ENCODE data around the gene PI4K2B.
"Not testable (repeated sequence)": the region's sequence is repeated elsewhere in the genome, so short reads cannot be mapped to it uniquely, and the experiment has no call there.

PI4K2B gene

DNA sequence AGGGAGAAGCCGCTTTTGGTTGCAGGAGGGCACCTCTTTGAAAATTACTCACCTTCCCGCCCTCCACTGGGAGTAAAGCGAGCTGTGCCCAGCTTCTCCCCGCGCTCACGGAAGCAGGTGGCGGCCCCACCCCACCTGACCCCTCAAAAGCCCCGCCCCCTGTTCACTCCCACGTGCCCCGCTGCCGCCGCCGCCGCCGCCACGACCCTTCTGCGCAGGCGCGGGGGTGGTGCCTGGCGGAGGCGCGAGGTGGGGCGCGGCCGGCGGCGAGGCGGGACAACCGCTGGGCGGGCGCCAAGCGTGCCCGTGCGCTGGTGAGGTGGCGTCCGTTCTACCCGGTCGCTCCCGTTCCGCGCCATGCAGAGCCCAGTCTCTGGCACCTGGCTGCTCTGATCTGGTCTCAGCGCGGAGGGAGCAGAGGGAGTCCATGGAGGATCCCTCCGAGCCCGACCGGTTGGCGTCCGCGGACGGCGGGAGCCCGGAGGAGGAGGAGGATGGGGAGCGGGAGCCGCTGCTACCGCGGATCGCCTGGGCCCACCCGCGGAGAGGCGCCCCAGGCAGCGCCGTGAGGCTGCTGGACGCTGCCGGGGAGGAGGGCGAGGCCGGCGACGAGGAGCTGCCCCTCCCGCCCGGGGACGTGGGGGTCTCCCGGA lies at the start of gene PI4K2B:
Gene PI4K2B, plus strand, starts transcription at position 297 of the 653 bp plus-strand sequence. Its CDS starts 131 bp downstream, at position 428.
- peak; percentile 55 for DNase-seq

DNA sequence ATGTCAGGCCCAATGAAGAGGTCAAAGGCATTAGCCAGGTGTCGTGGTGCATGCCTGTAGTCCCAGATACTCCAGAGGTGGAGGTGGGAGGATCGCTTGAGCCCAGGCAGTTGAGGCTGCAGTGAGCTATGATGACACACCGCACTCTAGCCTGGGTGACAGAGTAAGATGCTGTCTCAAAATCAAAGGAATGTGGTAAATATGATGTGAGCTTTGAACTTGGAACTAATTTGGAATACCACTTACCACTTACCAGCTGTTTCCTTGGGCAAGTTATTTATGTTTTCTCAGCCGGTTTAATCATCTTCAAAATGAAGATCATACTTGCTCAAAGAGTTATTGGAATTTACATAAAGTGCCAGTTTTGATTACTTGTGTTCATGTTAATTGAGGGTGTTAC lies 49.8 kb upstream of the PI4K2B start:
- no peak for DNase-seq

DNA sequence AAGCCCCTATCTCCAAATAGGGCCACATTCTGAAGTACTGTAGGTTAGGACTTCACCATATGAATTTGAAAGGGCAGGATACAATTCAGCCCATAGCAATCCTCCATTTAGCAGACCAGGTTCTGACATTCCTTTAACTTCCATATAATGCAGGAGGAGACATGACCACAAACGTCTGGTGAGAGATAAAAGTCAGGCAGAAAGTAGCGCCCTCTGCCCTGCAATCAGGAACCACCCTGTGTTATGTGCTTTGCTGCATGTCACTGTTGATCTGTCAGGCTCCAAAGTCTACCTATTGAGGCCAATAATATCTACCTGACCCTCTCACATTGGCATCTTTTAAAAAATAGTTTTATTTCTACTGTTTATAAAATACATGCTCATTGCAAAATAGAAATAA lies 43.4 kb upstream of the PI4K2B start:
- DNase-seq, result no peak

DNA sequence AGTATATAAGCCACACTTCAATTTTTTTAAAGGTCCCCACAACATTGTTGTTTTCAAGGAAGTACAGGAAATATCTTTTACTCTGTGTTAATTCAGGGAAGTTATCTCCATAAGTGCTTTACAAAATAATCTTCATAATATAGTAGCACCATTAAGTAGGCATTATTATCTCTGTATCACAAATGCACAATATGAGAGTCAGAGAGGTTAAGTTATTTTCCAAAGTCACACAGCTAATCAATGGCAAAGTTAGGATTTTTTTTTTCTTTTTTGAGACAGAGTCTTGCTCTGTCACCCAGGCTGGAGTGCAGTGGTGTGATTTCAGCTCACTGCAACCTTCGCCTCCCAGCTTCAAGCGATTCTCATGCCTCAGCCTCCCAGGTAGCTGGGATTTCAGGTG lies 35.1 kb upstream of the PI4K2B start:
- DNase-seq, result no peak

DNA sequence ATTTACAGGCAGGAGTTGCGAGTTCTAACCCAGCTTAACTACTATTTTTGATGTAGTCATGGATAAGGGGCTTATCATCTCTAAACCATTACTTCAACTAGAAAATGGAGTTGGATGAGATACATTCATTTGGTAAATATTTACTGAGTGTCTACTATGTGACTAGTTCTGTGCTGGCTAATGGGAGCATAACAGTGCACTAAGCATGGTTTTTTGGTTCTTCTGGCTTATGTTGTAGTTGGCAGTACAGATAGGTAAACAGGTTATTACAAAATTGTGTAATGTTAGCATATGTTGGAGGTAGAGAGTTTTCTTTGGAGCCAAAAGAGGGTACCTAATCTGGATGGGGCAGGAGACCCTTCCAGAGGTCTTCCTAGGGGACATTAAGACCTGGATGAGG lies 25.8 kb upstream of the PI4K2B start:
- no peak for DNase-seq

DNA sequence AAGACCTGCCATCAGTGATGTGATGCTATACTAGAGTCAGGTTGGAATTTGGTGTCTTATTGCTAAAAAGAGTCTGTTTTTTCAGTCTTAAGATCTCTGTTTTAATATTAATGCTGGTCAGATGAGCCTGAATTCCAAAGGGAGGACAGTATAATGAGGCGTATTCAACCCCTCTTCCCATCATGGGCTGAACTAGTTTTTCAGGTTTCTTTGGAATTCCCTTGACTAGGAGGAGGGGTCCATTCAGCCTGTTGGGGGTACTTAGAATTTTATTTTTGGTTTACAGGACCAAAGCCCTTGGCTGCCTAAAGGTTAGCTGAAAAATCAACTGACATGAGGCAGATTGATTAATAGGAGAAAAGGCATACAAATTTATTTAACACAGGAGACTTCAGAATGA lies 24.1 kb upstream of the PI4K2B start:
- DNase-seq, result no peak

DNA sequence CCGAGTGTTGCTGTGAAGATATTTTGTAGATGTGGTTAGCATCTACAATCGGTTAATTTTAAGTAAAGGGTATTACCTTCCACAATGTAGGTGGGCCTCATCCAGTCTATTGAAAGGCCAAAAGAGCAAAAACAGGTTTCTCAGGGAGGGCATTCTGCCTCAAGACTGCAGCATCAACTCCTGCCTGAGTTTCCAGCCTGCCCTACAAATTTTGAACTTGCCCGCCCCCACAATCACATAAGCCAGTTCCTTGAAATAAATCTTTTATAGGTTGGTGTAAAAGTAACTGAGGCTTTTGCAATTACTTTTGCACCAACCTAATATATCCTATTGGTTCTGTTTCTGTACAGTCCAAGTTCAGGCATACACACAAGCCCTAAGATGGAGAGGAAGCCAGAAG lies 22.1 kb upstream of the PI4K2B start:
- DNase-seq, result no peak

DNA sequence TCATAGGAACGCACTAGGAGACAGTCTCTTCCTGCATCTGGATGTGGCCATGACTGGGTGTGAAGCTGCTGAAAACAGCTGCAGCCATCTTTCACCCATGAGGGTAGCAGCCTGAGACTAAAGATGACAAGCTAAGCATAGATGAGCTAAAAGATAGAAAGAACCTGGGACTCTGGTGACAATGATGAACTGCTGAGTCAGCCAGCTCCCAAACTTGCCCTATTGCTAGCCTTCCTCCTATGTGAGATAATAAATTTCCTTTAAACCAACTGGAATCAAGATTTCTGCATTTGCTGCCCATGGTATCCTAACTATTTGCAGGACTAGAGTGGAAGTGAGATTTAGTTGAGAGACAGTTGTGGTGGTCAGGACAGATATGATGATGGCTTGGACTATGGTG lies 21.0 kb upstream of the PI4K2B start:
- no peak for DNase-seq

DNA sequence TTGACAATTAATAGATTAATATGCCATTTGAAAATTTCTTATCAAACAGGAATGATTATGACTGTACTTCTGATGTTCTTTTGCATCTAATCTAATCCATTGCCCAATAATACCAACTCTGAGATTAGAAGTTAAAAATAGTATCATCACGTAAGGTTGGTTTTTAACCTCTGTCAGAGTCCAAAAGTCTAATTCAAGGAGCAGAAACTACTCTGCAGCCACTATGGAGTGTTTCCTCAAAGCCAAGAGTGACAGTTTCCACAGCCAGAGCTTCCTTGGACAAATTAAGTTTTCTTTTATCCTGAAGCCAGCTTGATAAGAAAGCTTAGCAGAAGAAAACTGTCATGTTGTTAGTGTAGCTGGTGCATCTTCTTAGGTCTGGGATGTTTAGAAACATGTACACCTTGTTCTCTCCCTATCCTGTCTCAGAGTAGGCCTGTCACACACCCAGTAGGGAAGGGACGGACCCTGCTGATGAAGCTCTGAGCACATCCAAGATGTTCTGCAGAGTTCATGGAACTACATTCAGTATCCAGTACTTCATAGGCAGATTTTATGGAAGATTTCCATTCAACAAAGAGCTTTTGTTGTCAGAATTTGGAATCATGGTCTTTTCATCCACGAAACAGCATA lies 20.4 kb upstream of the PI4K2B start:
- no peak for DNase-seq

DNA sequence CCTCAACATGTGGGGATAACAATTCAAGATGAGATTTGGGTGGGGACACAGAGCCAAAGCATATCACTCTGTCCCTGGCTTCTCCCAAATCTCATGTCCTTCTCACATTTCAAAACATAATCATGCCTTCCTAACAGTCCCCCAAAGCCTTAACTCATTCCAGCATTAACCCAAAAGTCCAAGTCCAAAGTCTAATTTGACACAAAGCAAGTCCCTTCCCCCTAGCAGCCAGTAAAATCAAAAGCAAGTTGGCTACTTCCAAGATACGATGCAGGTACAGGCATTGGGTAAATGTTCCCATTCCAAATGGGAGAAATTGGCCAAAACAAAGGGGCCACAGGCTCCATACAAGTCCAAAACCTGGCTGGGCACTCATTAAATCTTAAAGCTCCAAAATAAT lies 19.1 kb upstream of the PI4K2B start:
- DNase-seq, result not testable (repeated sequence)

DNA sequence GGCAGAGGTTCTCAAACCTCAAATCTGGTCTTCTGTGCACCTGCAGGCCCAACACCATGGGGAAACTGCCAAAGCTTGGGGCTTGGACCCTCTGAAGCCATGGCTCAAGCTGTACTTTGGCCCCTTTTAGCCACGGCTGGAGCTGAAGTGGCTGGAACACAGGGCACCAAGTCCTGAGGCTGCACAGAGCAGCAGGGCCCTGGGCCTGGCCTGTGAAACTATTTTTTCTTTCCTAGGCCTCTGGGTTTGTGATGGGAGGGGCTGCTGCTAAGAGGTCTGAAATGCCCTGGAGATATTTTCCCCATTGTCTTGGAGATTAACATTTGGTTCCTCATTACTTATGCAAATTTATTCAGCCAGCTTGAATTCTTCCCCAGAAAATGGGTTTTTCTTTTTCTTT lies 18.3 kb upstream of the PI4K2B start:
- no peak for DNase-seq

DNA sequence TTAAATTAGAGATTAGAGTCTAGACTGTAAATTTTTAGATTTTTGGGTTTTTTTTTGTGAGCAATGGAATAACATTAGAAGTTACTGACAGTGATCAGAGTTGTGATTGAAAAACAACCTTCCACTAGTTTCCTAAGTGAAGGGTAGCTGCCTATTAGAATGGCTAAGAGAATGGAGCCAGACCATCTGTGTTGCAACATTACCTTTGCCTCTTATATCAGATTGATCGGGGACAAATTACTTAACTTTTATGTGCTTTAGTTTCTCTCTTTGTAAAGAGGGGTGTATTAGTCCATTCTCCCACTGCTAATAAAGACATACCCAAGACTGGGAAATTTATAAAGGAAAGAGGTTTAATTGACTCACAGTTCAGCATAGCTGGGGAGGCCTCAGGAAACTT lies 12.5 kb upstream of the PI4K2B start:
- DNase-seq, result no peak

DNA sequence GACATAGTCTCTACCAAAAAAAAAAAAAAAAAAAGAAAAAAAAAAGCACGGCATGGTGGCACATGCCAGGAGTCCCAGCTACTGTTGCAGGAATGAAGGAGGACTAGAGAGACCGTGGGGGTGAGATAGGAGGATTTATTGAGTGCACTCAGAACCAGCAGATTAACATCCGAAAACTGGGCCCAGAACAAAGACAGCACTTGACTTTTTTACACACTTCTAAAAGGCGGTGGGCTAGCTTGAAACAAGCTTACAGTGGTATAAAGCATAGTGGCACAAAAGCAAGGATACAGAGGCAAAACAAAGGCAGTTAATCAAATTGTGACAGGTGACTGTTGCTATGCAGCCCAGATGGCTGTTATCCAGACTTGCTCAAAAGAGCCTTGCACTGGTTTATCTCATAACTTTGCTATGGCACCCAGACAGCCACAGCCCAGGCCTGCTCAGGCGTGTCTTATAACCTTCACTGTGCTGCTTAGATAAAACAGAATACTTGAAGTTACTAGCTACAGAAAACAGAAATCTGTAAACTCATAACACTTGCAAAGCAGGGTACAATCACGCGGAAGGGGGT lies 9.9 kb upstream of the PI4K2B start:
- no peak for DNase-seq

DNA sequence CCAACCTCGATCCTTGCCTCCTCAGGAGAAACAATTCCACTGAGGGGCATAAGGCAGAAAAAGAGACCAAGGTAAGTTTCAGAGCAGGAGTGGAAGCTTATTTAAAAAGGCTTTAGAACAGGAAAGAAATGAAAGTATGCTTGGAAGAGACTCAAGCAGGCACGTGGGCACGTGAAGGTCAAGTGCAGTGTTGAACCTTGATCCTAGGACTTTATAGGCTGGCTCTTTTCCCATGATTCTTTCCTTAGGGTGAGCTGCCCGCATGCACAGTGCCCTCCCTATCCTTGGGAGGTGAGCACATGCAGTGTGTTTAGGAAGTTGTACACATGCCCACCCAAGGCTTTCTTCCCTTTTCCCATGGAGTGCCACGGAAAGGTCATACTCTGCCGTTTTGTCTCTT lies 4.0 kb upstream of the PI4K2B start:
- no peak for DNase-seq

DNA sequence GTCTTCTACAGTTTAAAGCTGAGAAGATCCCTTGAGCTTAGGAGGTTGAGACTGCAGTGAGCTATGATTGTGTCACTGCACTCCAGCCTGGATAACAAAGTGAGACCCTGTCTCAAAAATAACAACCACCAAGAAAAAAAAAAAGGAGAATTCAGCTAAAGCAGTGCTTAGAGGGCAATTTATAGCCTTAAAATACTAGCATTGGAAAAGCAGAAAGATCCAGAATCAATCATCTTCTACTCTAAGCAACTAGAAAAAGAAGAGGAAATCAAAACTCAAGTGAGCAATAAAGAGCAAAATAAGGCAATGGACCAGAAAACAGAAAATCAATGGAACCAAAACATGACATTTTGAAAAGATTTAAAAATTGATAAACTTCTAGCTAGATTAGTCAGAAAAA lies 639 bp upstream of the PI4K2B start:
- DNase-seq, result no peak

DNA sequence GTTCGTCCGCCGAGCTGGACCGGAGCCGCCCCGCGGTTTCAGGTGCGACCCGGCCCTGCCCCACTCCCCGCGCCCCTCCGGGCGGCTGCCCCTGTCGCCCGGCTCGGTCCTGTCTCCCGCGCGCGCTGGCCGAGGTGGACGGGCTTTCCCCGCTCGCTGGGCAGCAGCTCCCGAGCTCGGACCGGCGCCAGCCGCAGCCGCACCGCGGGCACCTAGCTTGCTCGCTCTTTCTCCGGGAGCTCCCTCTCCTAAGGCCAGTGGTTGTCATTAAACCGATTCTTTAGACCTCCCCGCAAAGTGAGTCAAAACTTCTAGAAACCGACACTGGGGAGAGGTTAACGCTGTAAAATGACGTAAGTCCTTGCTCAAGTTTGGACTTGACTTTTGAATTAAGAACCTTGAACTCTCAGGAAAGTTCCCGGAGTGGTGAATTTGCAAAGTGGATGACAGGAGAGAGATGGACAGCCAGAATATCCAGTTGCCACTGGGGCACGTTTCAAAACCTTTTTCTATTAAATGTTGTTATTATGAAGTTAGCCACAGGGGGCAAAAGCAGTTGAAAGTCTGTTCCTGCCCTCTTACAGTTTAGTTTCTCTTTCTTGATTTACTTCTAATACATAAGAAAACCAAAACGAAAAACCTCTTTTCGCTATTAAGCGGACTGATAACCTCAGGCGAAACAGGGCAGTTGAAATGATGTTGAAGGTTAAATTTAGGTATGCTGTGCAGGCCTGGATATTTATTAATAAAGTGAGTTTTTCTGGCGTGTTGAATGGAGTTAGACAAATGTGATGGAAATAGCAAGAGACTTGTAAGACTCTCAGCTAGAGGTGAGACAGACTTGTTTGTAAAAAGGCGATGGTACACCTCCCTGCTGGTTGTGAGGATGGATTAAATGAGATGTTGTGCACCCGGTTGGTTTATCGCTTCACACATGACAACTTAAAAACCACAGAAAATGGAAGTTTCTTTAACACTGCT lies 847 bp downstream of the PI4K2B start:
- peak; percentile 74 for DNase-seq

DNA sequence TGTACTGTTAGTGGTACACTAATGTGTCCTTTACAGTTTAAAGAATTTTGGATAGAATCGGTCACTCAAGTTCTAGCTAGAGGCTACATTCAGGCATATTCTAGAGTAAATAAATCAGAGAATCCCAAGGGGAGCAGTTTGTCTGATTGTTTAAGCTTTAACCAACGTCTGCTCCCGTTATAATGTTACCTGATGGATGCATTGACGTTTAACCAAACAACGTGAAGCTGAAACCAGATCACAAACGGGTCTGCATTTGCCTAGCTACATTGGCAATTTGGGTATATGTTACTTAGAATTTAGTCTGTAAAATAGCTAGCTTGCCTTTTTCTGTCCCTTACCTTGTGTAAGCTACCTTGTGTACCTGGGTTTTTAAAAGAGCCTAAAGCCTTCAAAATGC lies 1.6 kb downstream of the PI4K2B start:
- DNase-seq, result no peak

DNA sequence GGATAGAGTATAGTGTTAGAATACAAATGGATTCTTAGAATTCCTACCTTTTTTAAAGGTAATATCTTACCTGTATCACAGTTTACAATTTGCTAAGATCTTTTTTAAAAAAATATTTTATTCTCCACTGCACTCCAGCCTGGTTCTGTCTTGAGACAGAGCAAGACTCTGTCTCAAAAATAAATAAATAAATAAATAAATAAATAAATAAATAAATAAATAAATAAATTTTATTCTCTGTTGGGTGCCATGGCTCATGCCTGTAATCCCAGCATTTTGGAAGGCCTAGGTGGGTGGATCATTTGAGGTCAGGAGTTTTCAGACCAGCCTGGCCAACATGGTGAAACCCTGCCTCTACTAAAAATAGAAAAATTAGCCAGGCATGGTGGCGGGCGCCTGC lies 2.2 kb downstream of the PI4K2B start:
- DNase-seq, result not testable (repeated sequence)

DNA sequence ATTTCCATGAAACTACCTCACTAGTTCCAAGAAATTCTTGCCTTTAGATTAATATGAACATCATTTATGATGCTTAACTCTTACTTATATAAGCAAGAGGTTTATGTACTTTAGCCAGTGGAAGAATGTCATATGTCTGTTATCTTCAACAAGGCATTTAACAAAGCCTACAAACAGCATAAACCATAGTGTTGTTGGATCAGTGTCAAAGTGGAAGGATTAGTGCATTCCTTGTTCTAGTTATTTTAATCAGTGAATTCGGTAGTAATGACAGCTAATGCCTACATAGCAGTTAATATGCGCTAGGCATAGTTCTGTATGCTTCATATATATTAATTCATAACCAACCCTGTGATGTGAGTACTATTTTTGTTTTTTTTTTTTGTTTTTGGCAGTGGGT lies 3.1 kb downstream of the PI4K2B start:
- DNase-seq, result no peak

DNA sequence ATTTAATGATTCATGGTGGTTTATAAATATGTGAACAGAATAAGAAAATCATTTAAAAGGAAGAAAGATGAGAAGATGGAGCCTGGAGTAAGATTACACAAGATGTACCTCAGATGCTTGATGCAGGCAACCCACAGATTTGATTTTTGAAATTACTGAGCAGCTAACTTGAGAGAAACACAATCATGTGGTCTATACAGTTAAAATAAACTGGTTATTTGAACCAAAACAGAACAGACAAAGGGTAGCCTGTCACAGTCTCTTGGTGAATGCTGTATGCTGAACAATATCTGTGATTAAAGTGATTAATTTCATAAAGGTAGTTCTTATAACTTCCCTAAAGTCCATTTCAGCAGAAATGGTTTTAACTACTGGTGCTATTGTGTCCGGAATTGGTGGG lies 4.2 kb downstream of the PI4K2B start:
- DNase-seq, result no peak

DNA sequence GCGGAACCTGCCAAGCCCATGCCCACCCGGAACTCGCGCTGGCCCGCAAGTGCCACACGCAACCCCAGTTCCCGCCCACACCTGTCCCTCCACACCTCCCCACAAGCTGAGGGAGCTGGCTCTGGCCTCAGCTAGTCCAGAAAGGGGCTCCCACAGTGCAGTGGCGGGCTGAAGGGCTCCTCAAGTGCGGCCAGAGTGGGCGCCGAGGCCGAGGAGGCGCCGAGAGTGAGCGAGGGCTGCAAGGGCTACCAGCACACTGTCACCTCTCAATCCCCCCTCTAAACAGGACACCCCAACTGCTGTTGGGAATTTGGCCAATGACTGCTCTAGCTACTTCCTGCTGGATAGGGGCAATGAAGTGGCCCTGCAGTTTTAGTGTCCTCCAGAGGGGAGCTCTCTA lies 5.7 kb downstream of the PI4K2B start:
- DNase-seq, result not testable (repeated sequence)

DNA sequence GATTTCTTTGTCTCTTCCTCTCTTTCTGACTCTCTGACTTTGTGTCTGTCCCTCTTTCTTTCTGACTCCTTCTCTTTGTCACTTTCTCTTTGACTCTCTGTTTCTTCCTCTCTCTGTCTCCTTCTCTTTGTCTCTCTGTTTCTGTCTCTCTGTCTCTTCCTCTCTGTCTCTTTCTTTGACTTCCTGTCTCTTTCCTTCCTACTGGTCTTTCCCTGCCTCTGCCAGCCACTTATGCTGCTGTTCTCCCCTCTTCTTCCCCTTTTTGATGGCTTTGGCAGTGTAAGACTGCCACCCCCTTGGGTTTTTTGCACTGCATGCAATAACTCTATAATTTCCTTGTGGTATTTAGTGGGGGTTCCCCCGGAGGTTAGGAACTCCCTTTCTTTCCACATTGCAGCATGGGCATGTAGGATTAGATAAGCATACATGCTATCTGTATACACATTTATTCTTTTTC lies 6.9 kb downstream of the PI4K2B start:
- not testable (repeated sequence) for DNase-seq

DNA sequence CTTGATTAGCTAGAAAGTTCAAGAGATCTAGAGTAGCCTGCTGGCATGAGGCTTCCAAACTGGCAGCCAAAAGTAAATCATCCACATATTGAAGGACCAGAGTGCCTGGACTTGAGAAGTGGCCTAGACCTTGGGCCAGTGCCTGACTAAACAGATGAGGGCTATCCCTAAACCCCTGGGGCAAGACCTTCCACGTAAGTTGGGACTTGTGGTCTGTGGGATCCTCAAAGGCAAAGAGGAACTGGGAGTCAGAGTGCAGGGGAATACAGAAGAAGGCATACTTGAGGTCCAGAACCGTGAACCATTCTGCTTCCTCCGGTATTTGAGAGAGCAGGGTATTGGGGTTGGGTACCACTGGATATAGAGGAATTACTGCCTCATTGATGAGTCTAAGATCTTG lies 8.4 kb downstream of the PI4K2B start:
- not testable (repeated sequence) for DNase-seq
